PC-9 (cell line): Measurements from ENCODE around the gene DIAPH2.

Experiments
- EZH2 ChIP-seq: fragments of 200-600 bp; sonication (generic); IDR thresholded peaks from 2 replicates; pipeline ENCODE4 v1.8.0; 2017; ENCODE audit warnings: antibody characterized with exemption, low read depth
- TF ChIP-seq, protein P1 (sequence below): fragments of 200-600 bp; sonication (generic); conservative IDR thresholded peaks from 2 replicates; pipeline ENCODE4 v1.6.1; 2017; ENCODE audit warnings: mixed run types, antibody characterized with exemption, mild to moderate bottlenecking, moderate library complexity

GRCh38 chrX:97498093-97498492 is 813.5 kb downstream of the DIAPH2 start:
- TF ChIP-seq, protein P1, sequence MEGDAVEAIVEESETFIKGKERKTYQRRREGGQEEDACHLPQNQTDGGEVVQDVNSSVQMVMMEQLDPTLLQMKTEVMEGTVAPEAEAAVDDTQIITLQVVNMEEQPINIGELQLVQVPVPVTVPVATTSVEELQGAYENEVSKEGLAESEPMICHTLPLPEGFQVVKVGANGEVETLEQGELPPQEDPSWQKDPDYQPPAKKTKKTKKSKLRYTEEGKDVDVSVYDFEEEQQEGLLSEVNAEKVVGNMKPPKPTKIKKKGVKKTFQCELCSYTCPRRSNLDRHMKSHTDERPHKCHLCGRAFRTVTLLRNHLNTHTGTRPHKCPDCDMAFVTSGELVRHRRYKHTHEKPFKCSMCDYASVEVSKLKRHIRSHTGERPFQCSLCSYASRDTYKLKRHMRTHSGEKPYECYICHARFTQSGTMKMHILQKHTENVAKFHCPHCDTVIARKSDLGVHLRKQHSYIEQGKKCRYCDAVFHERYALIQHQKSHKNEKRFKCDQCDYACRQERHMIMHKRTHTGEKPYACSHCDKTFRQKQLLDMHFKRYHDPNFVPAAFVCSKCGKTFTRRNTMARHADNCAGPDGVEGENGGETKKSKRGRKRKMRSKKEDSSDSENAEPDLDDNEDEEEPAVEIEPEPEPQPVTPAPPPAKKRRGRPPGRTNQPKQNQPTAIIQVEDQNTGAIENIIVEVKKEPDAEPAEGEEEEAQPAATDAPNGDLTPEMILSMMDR, result no peak
- no peak for TF ChIP-seq EZH2
